Fibroblast of skin of right biceps (primary cell): ENCODE data around the gene GALNT8.

Experiments used
- DNase-seq: peaks from one replicate; pipeline ENCODE4 v3.0.0-alpha.2; 2013

GALNT8 gene

DNA sequence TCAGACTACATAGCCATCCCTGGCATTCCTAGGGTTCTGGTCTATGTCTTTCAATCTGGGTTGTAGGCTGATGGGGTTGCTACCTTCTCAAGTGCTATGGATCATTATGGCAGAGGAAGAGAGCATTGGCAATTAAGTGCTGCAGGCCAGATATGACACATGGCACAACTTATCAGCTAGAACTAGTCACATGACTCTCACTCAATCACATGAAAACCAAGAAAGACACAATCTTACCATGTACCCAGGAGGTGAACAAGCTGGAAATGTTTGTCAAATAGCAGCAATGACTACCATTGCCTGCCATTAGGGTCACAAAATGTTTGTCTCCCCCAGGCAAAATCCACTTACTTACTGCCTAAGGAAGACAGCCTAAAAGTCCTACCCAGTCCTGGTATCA, 80.4 kb downstream of the GALNT8 start:
- DNase-seq: no peak

DNA sequence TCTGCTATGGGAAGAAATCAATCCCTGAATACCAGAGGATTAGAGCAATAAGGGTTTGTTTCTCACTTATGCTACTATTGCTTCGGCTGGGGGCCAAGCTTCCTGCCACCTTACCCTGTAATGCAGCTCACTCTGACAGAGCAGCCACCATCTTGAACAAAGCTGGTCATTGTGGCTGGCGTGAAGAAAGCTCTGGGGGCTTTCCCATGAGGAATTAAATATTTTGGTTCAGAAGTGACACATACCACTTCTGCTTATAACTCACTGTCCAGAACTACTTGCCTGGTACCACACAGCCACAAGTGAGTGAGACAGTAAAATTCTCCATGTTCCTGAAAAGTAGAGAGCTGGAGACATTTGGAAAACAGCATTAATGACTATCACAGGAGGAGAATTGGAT, 82.6 kb downstream of the GALNT8 start:
- no peak for DNase-seq

DNA sequence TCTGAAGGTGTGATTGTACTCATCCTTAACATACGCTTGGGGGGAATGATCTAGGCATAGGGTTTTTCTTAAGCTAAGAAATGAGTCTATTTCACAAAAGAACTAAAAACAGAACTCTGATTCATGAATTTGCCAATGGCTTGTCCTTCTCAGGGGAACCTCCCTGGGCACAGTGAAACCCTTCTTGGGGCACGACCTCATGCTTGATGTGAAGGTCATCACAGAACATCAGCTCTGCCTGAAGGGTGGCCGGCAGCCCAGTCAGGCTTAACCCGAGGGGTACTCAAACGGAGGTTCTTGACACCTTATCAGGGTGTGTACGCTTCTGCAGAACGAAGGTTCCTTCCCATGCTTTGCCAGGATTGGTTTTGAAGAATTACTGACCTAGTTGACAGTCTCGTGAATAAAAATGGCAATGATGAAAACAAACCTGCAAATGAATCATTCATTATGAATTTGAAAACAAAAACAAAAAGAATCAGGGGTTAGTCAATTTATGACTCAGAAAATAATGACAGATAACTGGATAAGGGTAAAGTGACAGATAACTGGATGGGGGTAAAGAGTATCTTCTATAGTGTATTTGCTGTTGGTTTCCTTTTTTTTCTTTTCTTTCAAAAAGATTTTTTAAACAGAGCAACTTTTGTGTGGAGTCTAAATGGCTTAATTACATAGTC, 86.4 kb downstream of the GALNT8 start:
- DNase-seq: no peak

DNA sequence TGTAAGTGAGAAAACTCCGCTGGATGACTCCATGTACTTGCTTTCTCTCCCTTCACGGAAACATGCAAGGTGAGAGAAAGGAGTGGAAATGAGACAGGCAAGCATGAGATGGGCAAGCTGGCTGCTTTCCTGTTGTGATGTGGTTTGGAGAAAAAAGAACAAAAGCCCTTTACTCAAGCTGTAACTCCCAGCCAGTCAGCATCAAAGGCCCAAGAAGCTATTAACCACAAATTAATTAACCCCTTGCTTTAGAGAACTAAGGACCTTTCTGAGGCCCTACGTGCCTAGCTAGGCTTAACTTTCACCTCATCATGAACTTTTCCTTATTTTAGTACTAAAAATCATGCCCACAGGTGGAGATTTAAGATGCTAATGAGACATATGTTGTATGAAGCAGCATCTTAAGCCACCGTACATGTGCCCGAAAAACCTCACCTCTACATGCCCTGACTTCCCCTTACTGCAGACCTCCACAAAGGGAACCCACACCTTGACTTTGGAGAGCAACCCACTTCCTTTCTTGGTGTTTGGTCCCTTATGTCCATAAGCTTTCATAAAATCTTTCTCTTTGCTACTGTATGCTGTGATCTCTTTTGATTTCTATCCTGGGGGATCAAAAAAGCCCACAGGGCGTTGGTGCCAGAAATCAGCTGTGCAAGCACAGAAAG, 87.0 kb downstream of the GALNT8 start:
- no peak for DNase-seq

DNA sequence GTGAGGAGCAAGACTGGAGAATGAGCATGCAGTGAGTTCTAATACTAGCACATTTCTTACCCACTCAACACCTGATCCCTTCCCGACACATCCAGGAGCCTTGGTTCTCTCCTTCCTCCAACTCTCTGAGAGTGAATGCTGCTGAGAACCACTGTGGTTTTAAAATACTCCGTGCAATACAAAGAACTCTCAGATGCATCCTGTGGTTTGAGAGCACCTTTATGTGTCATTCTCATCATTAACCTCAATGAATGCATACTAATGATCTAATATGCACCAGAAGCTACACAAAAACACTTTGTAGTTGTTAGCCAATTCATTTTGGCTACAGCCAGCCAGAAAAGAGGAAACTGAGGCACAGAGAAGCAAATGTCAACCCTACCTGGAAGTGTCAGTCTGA, 87.6 kb downstream of the GALNT8 start:
- DNase-seq: no peak

DNA sequence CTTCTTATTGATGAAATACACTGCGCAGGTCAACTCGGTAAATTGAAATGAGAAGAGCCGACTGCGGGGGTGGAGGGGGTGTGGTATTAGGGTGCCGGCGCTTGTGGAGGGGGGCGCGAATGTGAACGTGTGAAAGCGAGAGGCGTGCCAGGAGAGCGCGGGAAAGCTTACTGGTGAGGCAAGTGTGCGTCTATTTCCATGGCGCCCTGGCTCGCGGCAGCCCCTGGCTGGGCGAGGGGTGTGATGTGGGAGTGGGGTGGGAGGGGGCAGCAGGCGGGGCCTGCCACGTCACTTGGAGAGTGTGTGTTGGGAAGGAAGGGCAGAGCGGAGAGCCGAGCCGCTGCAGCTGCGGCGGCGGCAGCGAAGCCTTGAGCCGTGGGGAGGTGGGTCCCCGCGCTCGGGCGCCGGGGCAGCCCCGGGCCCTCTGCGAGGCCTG, 88.8 kb downstream of the GALNT8 start:
- peak; percentile 38 for DNase-seq

DNA sequence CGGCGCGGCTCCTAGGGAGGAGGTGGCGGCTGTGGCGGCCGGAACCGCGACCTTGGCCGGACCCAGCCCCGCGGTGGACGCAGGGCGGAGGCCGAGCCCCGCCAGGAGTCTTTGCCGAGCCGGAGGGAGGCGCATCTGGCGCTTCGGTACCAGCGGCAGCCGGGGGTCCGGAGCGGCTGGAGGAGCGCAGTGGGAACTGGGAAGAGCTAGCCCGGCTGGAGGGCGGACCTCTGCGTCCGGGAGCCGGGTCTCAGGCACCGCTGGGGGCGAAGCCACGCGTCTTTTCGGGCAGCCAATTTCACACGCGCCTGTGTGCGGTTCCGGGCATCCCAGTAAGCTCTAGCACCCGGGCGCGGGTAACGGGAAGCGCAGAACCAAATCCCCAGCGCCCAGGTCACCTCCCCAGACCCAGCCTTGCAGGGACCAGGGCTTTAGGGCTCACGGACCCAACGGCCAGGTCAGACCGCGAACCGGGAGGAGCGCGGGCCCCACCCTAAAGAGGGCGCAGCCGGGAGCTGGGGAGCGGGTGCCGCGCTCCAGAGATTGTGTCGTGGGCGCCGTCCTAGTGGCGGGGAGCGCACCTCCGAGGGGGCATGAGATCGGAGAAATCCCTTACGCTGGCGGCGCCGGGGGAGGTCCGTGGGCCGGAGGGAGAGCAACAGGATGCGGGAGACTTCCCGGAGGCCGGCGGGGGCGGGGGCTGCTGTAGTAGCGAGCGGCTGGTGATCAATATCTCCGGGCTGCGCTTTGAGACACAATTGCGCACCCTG, 89.4 kb downstream of the GALNT8 start:
- DNase-seq: no peak

DNA sequence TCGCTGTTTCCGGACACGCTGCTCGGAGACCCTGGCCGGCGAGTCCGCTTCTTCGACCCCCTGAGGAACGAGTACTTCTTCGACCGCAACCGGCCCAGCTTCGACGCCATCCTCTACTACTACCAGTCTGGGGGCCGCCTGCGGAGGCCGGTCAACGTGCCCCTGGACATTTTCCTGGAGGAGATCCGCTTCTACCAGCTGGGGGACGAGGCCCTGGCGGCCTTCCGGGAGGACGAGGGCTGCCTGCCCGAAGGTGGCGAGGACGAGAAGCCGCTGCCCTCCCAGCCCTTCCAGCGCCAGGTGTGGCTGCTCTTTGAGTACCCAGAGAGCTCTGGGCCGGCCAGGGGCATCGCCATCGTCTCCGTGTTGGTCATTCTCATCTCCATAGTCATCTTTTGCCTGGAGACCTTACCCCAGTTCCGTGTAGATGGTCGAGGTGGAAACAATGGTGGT, 90.0 kb downstream of the GALNT8 start:
- DNase-seq: no peak

DNA sequence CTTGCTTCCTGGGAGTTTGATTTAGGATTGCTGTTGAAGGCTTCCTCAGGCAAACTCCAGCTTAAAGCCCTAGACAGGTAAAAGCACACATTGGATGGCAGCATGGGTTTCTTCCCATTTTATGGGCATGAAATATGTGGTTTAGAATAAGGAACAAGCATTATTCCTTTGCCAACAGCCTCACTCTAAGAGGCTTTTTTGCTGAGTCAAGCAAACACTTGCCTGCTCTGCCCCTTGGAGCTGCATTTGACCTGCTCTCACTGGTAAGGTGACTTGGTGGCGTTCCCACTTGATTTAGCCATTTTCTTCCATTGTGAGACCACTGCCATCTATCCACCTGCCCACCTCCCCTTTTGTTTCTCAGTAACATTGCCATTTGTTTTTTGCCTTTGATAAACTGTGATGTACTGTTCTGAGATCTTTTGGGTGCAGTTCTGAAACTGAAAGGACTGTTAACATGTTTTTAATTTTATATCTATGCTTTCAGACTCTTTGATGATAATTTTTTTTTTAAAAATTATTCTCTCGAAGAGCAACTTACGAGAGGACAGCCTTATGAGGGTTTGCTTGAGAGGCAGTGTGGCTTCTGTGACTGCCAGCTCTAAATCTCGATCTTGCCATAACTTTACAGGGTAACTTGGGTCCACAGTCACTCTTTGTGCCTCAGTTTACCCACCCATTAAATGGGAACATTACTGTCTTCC, 92.6 kb downstream of the GALNT8 start:
- no peak for DNase-seq

DNA sequence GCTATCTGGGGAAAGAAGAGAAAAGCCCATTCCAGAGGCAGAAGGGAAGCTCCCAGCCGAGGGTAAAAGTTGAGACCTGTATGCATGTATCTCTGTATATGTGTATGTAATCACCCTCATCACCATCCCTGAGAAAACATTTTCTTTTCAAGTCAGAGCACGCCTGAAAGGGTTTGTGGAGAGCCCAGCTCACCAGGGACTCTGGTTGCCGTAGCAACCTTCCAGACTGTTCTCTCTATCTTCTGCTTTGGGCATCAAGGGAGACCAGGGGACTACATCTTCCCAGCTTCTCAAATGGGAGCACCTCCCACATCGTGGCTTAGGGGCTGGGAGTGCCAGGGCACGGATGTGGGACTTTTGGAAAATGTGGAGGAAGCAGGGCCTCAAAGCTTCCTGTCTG, 93.5 kb downstream of the GALNT8 start:
- no peak for DNase-seq

DNA sequence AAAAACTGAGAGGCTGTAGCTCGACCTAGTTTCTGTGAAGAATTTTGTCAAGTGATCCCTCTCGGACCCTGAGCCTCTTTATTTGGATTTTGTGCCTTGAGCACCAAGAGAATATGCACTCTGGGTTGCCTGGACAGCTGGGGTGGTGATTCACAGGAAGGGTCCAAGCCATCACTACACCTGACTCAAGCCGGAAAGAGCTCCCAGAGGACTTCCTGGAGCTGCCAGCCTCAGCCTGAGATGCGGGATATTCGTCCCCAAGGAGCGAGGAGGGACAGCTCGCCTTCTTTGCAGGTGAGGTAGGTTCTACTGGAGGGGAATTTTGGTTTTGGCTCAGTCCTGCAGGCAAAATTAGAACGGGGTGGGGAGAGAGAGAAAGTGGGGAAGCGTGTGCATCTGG, 94.3 kb downstream of the GALNT8 start:
- DNase-seq: no peak

DNA sequence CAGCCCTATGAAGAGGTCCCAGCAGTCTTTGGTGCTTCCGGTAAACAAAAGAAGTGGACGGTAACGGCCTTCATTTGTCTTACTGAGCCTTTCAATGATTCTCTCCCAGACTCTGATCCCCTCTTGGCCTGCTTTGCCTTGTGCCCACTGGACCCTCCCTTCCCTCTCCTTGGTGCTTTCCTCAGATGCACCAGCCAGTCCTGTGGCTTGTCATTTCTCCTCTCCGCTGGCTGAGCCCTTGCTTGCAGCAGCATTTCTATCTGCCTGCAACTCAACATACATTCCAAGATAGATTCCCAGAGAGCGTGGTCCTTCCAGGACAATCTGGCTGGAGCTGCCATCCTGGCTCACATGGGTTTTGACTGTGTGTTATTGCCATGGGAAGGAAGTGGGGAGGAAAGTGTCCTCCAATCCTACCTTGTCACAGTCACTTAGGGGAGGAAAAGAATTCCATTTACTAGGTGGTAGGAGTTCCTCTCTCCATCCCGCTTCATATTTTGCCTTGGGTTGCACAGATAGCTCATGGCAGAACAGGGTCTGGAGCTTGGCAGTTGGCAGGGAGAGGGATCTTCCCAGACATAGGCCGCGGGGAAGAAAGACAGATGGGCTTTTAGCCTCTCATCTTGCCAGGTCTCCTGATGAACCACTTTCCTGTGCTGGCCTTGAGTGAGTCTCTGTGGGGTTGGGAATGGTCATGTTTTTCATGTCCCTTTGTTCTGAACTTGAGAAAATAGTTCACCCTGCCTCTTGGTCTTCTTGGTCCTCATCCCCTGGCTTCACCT, 96.7 kb downstream of the GALNT8 start:
- no peak for DNase-seq

DNA sequence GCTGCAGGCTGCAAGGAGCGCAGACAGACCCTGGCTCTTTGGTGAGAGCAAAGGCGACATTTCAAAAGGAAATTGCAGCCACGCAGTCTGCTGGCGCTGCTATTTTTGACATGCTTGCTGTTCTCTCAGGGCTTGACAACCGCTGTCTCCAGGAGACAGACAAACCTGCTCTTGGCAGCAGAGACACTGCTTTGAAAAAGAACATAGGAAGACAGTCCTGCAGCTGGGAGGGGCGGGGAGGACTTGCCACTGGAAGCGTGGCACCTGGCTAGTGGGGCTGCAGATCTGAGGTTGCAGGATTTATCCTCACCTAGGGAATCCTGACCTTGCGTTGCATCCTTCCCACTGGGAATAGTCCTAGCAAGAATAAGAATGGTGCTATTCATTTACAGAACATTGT, 97.7 kb downstream of the GALNT8 start:
- no peak for DNase-seq

DNA sequence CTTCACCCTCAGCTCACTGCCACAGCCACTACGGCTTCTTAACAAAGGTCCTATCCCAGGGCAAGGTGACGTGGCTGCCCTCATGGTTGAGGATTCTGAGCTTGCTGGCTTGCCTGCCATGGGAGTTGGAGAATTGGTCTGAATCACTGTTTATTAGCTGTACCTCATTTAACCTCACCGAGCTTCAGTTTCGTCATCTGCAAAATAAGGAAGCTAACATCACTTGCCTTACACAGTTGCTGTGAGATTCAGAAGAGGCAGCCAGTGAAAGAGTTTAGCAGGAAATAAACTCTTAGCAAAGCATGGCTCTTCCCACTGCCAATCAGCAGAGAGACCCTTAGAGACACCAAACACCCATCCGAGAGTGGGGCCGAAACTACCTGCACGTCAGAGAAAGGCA, 99.5 kb downstream of the GALNT8 start:
- peak; percentile 35 for DNase-seq

DNA sequence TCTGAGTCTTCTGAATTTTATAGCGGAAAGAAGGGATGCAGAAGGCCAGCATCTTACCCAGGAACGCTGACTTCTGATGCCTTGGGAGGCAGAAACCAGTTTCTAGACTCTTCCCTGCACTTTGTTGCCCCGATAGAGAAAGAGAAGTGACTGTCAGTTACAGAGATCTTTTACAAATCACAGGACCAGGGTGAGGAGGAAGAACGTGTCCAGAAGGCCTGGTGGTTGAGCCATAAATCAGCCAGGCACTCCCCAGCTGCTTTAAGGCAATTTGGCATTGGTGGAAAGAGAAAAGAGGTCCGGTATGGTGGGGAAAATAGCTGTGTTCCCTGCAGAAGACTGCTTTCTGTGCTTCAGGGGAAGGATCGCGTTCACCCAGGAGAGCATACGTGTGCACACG, 100.8 kb downstream of the GALNT8 start:
- no peak for DNase-seq
